ENCODE measurements around the gene RAVER1. TPM values are rescaled to one million over a fixed set of nuclear protein-coding genes. Genes with fewer than 3 reads are reported as not detected.

The RAVER1 gene
- total RNA-seq, 5 donors from 2014 or later (not counting 1 experiment from before 2014, with no cell fraction given), result 31.5 to 68.2 (median 61.2) TPM

GRCh38 chr19:10332158-10332964 lies 968 bp downstream of the RAVER1 start:
- peaks cover 11% of the 10 kb centered on the region for H3K36me3 Mint-ChIP-seq
- ChIA-PET CTCF (interaction anchor here in 1 of 2 donors (0.6 to 1.9 kb wide), 2 partner anchors 33 to 74 kb away, joined by 3 to 5 read pairs; no protein-coding TSS in a partner anchor), POLR2A (interaction anchor here in 1 of 2 donors (0.7 kb wide), 1 partner anchor 763 kb away, joined by 3 read pairs; no protein-coding TSS in a partner anchor)
- H3K27ac ChIP-seq (ENCODE audit: low read length), result peak overlapping the region; percentile 37
- H3K36me3 ChIP-seq (ENCODE audit: control insufficient read depth in 2 of 2, extremely low read depth in 1 of 2, insufficient read depth in 1 of 2, low read length in 1 of 2), result peaks cover 40 to 53% of the 10 kb centered on the region in 2 donors
- no peak for ATAC-seq (replicated peaks in 1 of 4)
- no peak for DNase-seq
- no peaks in the 10 kb centered on the region for H3K27me3 Mint-ChIP-seq
- H3K4me1 ChIP-seq (ENCODE audit: control insufficient read depth in 1 of 2, extremely low read depth in 1 of 2, insufficient read depth in 2 of 2, low read length in 2 of 2), result peaks cover 12 to 50% of the 10 kb centered on the region in 2 experiments
- no peaks in the 10 kb centered on the region for H3K9me3 ChIP-seq
- H3K4me1 Mint-ChIP-seq, result peaks cover 27 to 36% (median 34%) of the 10 kb centered on the region in 3 donors
- H3K9me3 Mint-ChIP-seq, result no peaks in the 10 kb centered on the region
- peak overlapping the region; percentile 94 to 97 for H3K27ac Mint-ChIP-seq
- peak overlapping the region; percentile 92 to 95 (median 93) for H3K4me3 Mint-ChIP-seq
- peak overlapping the region; percentile 71 to 89 for H3K4me3 ChIP-seq (ENCODE audit: control insufficient read depth in 1 of 2, extremely low read depth in 1 of 2, low read length in 1 of 2)
- H3K27me3 ChIP-seq (replicated peaks in 1 of 2; ENCODE audit: control insufficient read depth in 2 of 2, extremely low read depth in 1 of 2, insufficient read depth in 2 of 2, low read length in 1 of 2), result no peaks in the 10 kb centered on the region
- 70% methylated on average over 10 of the region's 18 CpGs for WGBS (ENCODE audit: insufficient coverage)

GRCh38 chr19:10329555-10329954 lies 3.8 kb downstream of the RAVER1 start:
- no peak for DNase-seq
- POLR2A ChIA-PET, result no interaction called here

GRCh38 chr19:10328558-10329429 lies 4.5 kb downstream of the RAVER1 start:
- POLR2A ChIA-PET, result no interaction called here
- WGBS (ENCODE audit: insufficient coverage), result 97% methylated on average over 39 of the region's 41 CpGs
- Mint-ChIP-seq H3K4me3 (no peak overlapping the region), H3K9me3 (no peaks in the 10 kb centered on the region), H3K36me3 (peaks cover 10% of the 10 kb centered on the region), H3K27ac (no peak overlapping the region), H3K27me3 (no peaks in the 10 kb centered on the region), H3K4me1 (peaks cover 20 to 23% (median 23%) of the 10 kb centered on the region in 3 donors)
- DNase-seq, result no peak
- Histone ChIP-seq H3K9me3 (no peaks in the 10 kb centered on the region), H3K27ac (ENCODE audit: low read length) (no peak overlapping the region), H3K4me1 (ENCODE audit: control insufficient read depth in 1 of 2, extremely low read depth in 1 of 2, insufficient read depth in 2 of 2, low read length in 2 of 2) (peaks cover 10 to 22% of the 10 kb centered on the region in 2 experiments), H3K4me3 (ENCODE audit: control insufficient read depth in 1 of 2, extremely low read depth in 1 of 2, low read length in 1 of 2) (no peak overlapping the region), H3K27me3 (replicated peaks in 1 of 2; ENCODE audit: control insufficient read depth in 2 of 2, extremely low read depth in 1 of 2, insufficient read depth in 2 of 2, low read length in 1 of 2) (no peaks in the 10 kb centered on the region), H3K36me3 (ENCODE audit: control insufficient read depth in 2 of 2, extremely low read depth in 1 of 2, insufficient read depth in 1 of 2, low read length in 1 of 2) (peaks cover 29 to 62% of the 10 kb centered on the region in 2 donors)
- ATAC-seq (replicated peaks in 1 of 4), result no peak
- CTCF ChIA-PET, result no interaction called here

More at GRCh38 chr19:10329555-10329954, 3.8 kb downstream of the RAVER1 start:
- Mint-ChIP-seq H3K4me3 (no peak overlapping the region), H3K4me1 (peaks cover 21 to 29% (median 26%) of the 10 kb centered on the region in 3 donors), H3K9me3 (no peaks in the 10 kb centered on the region), H3K27ac (no peak overlapping the region), H3K27me3 (no peaks in the 10 kb centered on the region), H3K36me3 (peaks cover 12% of the 10 kb centered on the region)
- Histone ChIP-seq H3K4me3 (ENCODE audit: control insufficient read depth in 1 of 2, extremely low read depth in 1 of 2, low read length in 1 of 2) (no peak overlapping the region), H3K4me1 (ENCODE audit: control insufficient read depth in 1 of 2, extremely low read depth in 1 of 2, insufficient read depth in 2 of 2, low read length in 2 of 2) (peaks cover 12 to 30% of the 10 kb centered on the region in 2 experiments), H3K27ac (ENCODE audit: low read length) (no peak overlapping the region), H3K36me3 (ENCODE audit: control insufficient read depth in 2 of 2, extremely low read depth in 1 of 2, insufficient read depth in 1 of 2, low read length in 1 of 2) (peaks cover 29 to 61% of the 10 kb centered on the region in 2 donors), H3K27me3 (replicated peaks in 1 of 2; ENCODE audit: control insufficient read depth in 2 of 2, extremely low read depth in 1 of 2, insufficient read depth in 2 of 2, low read length in 1 of 2) (no peaks in the 10 kb centered on the region), H3K9me3 (no peaks in the 10 kb centered on the region)
- no peak for ATAC-seq (replicated peaks in 1 of 4)
- 96% methylated on average over 12 of the region's 13 CpGs for WGBS (ENCODE audit: insufficient coverage)
- CTCF ChIA-PET, result interaction anchor here in 1 of 2 donors (0.7 kb wide), 1 partner anchor 489 kb away, joined by 3 read pairs; no protein-coding TSS in a partner anchor

GRCh38 chr19:10327793-10328192 lies 5.5 kb downstream of the RAVER1 start:
- Mint-ChIP-seq H3K27ac (no peak overlapping the region), H3K9me3 (no peaks in the 10 kb centered on the region), H3K27me3 (no peaks in the 10 kb centered on the region), H3K4me1 (peaks cover 10 to 17% (median 14%) of the 10 kb centered on the region in 3 donors), H3K4me3 (no peak overlapping the region), H3K36me3 (peaks cover 9% of the 10 kb centered on the region)
- ATAC-seq (replicated peaks in 1 of 4) (no peak), DNase-seq (no peak)
- Histone ChIP-seq H3K27me3 (replicated peaks in 1 of 2; ENCODE audit: control insufficient read depth in 2 of 2, extremely low read depth in 1 of 2, insufficient read depth in 2 of 2, low read length in 1 of 2) (no peaks in the 10 kb centered on the region), H3K4me1 (ENCODE audit: control insufficient read depth in 1 of 2, extremely low read depth in 1 of 2, insufficient read depth in 2 of 2, low read length in 2 of 2) (peaks cover 7 to 18% of the 10 kb centered on the region in 2 experiments), H3K36me3 (ENCODE audit: control insufficient read depth in 2 of 2, extremely low read depth in 1 of 2, insufficient read depth in 1 of 2, low read length in 1 of 2) (peaks cover 34 to 71% of the 10 kb centered on the region in 2 donors), H3K4me3 (ENCODE audit: control insufficient read depth in 1 of 2, extremely low read depth in 1 of 2, low read length in 1 of 2) (no peak overlapping the region), H3K27ac (ENCODE audit: low read length) (no peak overlapping the region), H3K9me3 (no peaks in the 10 kb centered on the region)
- ChIA-PET POLR2A (no interaction called here), CTCF (no interaction called here)
- 100% methylated on average over 4 of the region's 7 CpGs for WGBS (ENCODE audit: insufficient coverage)

GRCh38 chr19:10325732-10326131 lies 7.6 kb downstream of the RAVER1 start:
- ATAC-seq (replicated peaks in 1 of 4), result no peak
- no peaks in the 10 kb centered on the region for H3K27me3 Mint-ChIP-seq
- peaks cover 18% of the 10 kb centered on the region for H3K36me3 Mint-ChIP-seq
- POLR2A ChIA-PET, result no interaction called here
- no peaks in the 10 kb centered on the region for H3K9me3 Mint-ChIP-seq
- H3K4me1 Mint-ChIP-seq, result peaks cover 0 to 5% (median 2%) of the 10 kb centered on the region in 3 donors
- no peak overlapping the region for H3K27ac ChIP-seq (ENCODE audit: low read length)
- 96% methylated on average over 4 of the region's 8 CpGs for WGBS (ENCODE audit: insufficient coverage)
- no peaks in the 10 kb centered on the region for H3K27me3 ChIP-seq (replicated peaks in 1 of 2; ENCODE audit: control insufficient read depth in 2 of 2, extremely low read depth in 1 of 2, insufficient read depth in 2 of 2, low read length in 1 of 2)
- H3K27ac Mint-ChIP-seq, result no peak overlapping the region
- peaks cover 0 to 2% of the 10 kb centered on the region in 2 experiments for H3K4me1 ChIP-seq (ENCODE audit: control insufficient read depth in 1 of 2, extremely low read depth in 1 of 2, insufficient read depth in 2 of 2, low read length in 2 of 2)
- no peak overlapping the region for H3K4me3 ChIP-seq (ENCODE audit: control insufficient read depth in 1 of 2, extremely low read depth in 1 of 2, low read length in 1 of 2)
- peaks cover 45 to 91% of the 10 kb centered on the region in 2 donors for H3K36me3 ChIP-seq (ENCODE audit: control insufficient read depth in 2 of 2, extremely low read depth in 1 of 2, insufficient read depth in 1 of 2, low read length in 1 of 2)
- no peak overlapping the region for H3K4me3 Mint-ChIP-seq
- no peaks in the 10 kb centered on the region for H3K9me3 ChIP-seq
- CTCF ChIA-PET, result no interaction called here
- no peak for DNase-seq
